ENCODE measurements around the gene LIME1. TPM values are rescaled to one million over a fixed set of nuclear protein-coding genes. Genes with fewer than 3 reads are reported as not detected.

LIME1 gene
- total and polyA plus RNA-seq, 2 of the 8 experiments (the other 6 are each of a cell fraction or from before 2014, with no cell fraction given), result 4.5 to 5.9 TPM

DNA sequence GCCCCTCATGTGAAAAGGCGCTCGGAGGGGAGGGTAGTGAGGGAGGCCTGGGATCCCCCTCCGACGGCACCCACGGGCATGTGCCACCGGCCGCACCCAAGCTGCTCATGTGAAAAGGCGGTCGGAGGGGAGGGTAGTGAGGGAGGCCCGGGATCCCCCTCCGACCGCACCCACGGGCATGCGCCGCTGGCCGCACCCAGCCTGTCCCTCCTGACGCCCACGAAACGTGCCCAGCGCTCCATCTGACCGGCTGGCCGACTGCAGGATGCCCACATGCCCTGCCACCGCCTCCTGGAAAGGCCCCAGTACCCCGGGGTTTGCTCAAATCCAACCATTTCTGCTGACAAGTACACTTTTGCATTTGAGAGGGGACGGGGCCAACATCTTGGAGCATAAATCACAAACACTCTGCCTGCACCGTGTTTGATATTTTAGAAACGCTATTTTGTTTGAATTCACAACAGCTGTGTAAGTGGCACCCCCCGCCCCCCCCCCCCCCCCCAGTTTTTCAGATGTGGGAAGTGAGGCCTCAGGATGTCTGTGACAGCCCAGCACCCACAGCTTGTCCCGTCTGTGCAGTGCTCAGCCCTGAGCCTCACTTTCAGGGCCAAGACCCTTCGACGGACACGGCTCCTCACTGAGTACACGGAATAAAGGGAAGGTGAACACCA, 37.2 kb downstream of the LIME1 start (continued):
- TF ChIP-seq CHD7 (IDR thresholded peaks at IDR 0.05; ENCODE audit: insufficient replicate concordance, low read length), result no peak
- TF ChIP-seq ATF3 (IDR thresholded peaks at IDR 0.05; ENCODE audit: insufficient read depth, low read depth, low read length), result no peak
- no peak for TF ChIP-seq SIX5 (IDR thresholded peaks at IDR 0.05; ENCODE audit: low read depth, low read length)
- TF ChIP-seq POU5F1 (IDR thresholded peaks at IDR 0.05; ENCODE audit: low read depth, low read length), result no peak
- no peak for TF ChIP-seq USF2 (IDR thresholded peaks at IDR 0.05; ENCODE audit: low read length)
- TF ChIP-seq JUN (IDR thresholded peaks at IDR 0.05; ENCODE audit: low read depth, low read length), result no peak
- no peak for TF ChIP-seq SUZ12 (IDR thresholded peaks at IDR 0.05; ENCODE audit: low read length)
- TF ChIP-seq KDM5A (IDR thresholded peaks at IDR 0.05; ENCODE audit: low read length), result no peak
